Transverse colon (tissue), 4 donors: ENCODE results near the gene GNRH2.

Experiments
- CTCF ChIP-seq, 5 experiments: fragments of 200-600 bp in 3 of 5; fragments of 450-650 bp in 2 of 5; sonication (generic) in 3 of 5; IDR thresholded peaks; 1 replicate in 2 of 5; 2 replicates in 3 of 5; pipeline ENCODE4 v1.5.1; 2016 to 2017; ENCODE audit warnings: antibody characterized with exemption in 5 of 5, inconsistent platforms in 3 of 5, mild to moderate bottlenecking in 2 of 5, moderate library complexity in 1 of 5
- POLR2A ChIP-seq: fragments of 450-650 bp; IDR thresholded peaks from one replicate; pipeline ENCODE4 v1.6.1; 2016; ENCODE audit warnings: antibody characterized with exemption, mild to moderate bottlenecking, moderate library complexity
- POLR2AphosphoS5 ChIP-seq, 3 donors: sonication (generic); formaldehyde crosslinking; IDR thresholded peaks; one replicate each; pipeline ENCODE4 v1.6.1; 2016; ENCODE audit warnings: antibody characterized with exemption in 3 of 3

DNA sequence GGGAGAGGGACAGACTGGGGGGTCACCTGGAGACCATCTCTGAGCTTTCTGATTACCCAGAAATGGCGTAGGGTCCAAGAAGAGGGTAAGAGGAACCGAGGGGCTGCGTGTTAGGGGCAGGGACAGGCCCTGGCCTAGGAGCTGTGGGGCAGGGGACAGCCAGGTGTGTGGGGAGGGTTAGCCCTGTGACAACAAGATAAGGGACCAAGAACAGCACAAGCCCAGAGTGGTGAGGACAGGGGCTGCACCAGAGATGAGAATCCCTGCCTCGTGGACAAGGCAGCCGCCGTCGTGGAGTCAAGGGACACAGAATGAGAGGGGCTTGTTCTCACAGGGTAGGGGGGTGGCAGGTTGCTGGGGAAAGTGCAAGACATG is 41.6 kb downstream of the GNRH2 start:
- TF ChIP-seq POLR2A (no peak), CTCF (IDR thresholded peaks at IDR 0.05) (no peak), POLR2AphosphoS5 (IDR thresholded peaks at IDR 0.05) (no peak)
